K562 (cell line): ENCODE results near the gene YPEL4. TPM values are rescaled to one million over a fixed set of nuclear protein-coding genes. Genes with fewer than 3 reads are reported as not detected.
A peak's percentile ranks its signal among the peaks of the same experiment; 100 is the strongest.

Source experiments
- EHMT2 ChIP-seq: fragments of 450-650 bp; IDR thresholded peaks from 2 replicates; pipeline ENCODE4 v1.6.1; 2018; ENCODE audit warnings: antibody characterized with exemption
- GTF2F1 ChIP-seq: IDR thresholded peaks from 2 replicates; pipeline ENCODE4 v1.6.1; 2011; ENCODE audit warnings: low read depth, low read length, improper control_type of control experiment
- HDAC6 ChIP-seq: IDR thresholded peaks from 2 replicates; pipeline ENCODE4 v1.6.1; 2012; ENCODE audit warnings: low read depth, mild to moderate bottlenecking, control low read depth, inconsistent platforms, low read length, moderate library complexity
- MBD2 ChIP-seq: sonication (generic); IDR thresholded peaks from 2 replicates; pipeline ENCODE4 v1.6.1; 2016; ENCODE audit warnings: low read depth, borderline replicate concordance
- MEF2A ChIP-seq: IDR thresholded peaks from 2 replicates; pipeline ENCODE4 v1.6.1; 2011; ENCODE audit warnings: low read depth, mild to moderate bottlenecking, low read length, moderate library complexity; ENCODE audit not compliant: control insufficient read depth
- NFYB ChIP-seq: IDR thresholded peaks from 2 replicates; pipeline ENCODE4 v1.6.1; 2011; ENCODE audit warnings: mild to moderate bottlenecking, moderate library complexity; ENCODE audit not compliant: insufficient read length; ENCODE audit errors: extremely low read depth
- RBM34 ChIP-seq: fragments of 200-400 bp; formaldehyde crosslinking; IDR thresholded peaks from 2 replicates; pipeline ENCODE4 v1.6.1; 2018; ENCODE audit warnings: low read length, borderline replicate concordance; ENCODE audit not compliant: insufficient read depth
- U2AF2 ChIP-seq: fragments of 200-400 bp; formaldehyde crosslinking; optimal IDR thresholded peaks from 2 replicates; pipeline ENCODE3; 2017; ENCODE audit warnings: low read depth, mild to moderate bottlenecking, low read length
- ZSCAN32 ChIP-seq: fragments of 450-650 bp; formaldehyde crosslinking; IDR thresholded peaks from 2 replicates; pipeline ENCODE4 v1.4.0; 2020; ENCODE audit warnings: mild to moderate bottlenecking, moderate library complexity
- polyA plus RNA-seq, 8 experiments: library from polyadenylated mRNA; depleted of rRNA in 4 of 8; stranded (reverse) in 5 of 8; unstranded in 3 of 8; fragments of >200 nt; fragmentation: Nextera tagmentation in 2 of 8; fragmentation: Illumina TruSeq in 1 of 8; extraction: Ambion mirVana in 2 of 8; extraction: Trizol in 1 of 8; gene quantifications; 2 replicates each; pipeline versions ENCODE4 v1.2.1 to v1.2.3, GENCODE V29; 2011 to 2014; ENCODE audit warnings: inconsistent platforms in 1 of 8, missing spikeins in 1 of 8
- total RNA-seq, 7 experiments: library from RNA; depleted of rRNA in 6 of 7; stranded (reverse); fragments of >200 nt in 6 of 7; fragmentation: Illumina TruSeq in 2 of 7; extraction: Trizol in 2 of 7; gene quantifications; 2 replicates each; pipeline versions ENCODE4 v1.2.1 to v1.2.3, GENCODE V29; 2011 to 2021; ENCODE audit warnings: low replicate concordance in 1 of 7
- TF ChIP-seq, protein P1 (sequence below): fragments of 450-650 bp; conservative IDR thresholded peaks from 2 replicates; pipeline ENCODE4 v1.6.1; 2016; ENCODE audit warnings: missing genetic modification characterization, low read depth, mild to moderate bottlenecking, missing compliant biosample characterization, moderate library complexity
- TF ChIP-seq, protein P2 (sequence below): fragments of 250-450 bp; sonication (Bioruptor Pico); IDR thresholded peaks from 2 replicates; pipeline ENCODE4 v1.9.0; 2021; ENCODE audit warnings: mild to moderate bottlenecking
- TF ChIP-seq, protein P3 (sequence below), 2 experiments: fragments of 450-650 bp; IDR thresholded peaks; 2 replicates each; pipeline ENCODE4 v1.6.1; 2016
- TF ChIP-seq, protein P4 (sequence below): sonication (generic); formaldehyde crosslinking; IDR thresholded peaks from 2 replicates; pipeline ENCODE4 v1.8.1; 2023; ENCODE audit warnings: mild to moderate bottlenecking, missing genetic modification reagents
- TF ChIP-seq, protein P5 (sequence below): fragments of 450-650 bp; IDR thresholded peaks from 2 replicates; pipeline ENCODE4 v1.6.1; 2018; ENCODE audit not compliant: partially characterized antibody
- TF ChIP-seq, protein P6 (sequence below): fragments of 150-350 bp; conservative IDR thresholded peaks from 2 replicates; pipeline ENCODE4 v1.6.1; 2014; ENCODE audit warnings: low read length

YPEL4 gene
- total and polyA plus RNA-seq, 9 of the 15 experiments (the other 6 are each of a cell fraction or from before 2014, with no cell fraction given) = 0.07 to 1.4 (median 0.40) TPM; not detected in 2

DNA sequence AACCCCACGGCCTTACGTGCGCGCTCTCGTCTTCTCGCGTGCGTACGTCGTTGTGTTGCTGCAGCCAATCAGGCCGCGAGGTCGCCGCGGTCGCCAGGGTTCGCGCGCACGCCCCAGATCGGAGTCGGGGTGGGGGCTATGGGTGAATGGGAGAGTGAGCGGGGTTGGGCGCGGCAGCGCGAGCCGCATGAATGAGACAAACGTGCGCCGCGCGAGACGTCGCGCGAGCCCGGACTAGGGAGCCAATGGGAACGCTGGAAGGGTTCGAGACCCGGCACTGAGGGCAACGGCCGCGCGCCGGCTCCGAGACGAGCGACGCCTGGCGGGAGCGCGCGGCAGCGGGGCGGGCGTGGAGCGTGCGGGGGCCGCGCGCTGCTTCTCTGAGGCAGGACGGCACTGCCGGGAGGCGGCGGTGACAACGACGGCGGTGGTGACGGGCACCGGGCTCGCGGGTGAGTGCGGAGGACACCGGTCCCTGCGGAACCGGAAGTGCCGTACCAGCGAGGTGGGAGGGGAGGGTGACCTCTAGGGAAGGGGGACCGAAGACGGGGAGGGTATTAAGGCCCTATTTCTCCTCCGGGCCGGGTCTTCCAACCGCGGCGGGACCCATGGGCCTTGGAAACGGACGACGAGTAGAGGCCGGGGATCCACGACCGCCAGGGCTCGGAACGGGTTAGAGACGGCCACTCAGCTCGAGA, 18.2 kb upstream of the YPEL4 start, which contains the start of gene ZDHHC5 (continued):
- TF ChIP-seq, protein P1, sequence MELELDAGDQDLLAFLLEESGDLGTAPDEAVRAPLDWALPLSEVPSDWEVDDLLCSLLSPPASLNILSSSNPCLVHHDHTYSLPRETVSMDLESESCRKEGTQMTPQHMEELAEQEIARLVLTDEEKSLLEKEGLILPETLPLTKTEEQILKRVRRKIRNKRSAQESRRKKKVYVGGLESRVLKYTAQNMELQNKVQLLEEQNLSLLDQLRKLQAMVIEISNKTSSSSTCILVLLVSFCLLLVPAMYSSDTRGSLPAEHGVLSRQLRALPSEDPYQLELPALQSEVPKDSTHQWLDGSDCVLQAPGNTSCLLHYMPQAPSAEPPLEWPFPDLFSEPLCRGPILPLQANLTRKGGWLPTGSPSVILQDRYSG = no peak
- TF ChIP-seq MEF2A (no peak), EHMT2 (no peak), GTF2F1 (no peak), NFYB (peak; percentile 32), RBM34 (no peak), ZSCAN32 (CRISPR knock-in tag) (no peak), U2AF2 (no peak), MBD2 (no peak), HDAC6 (no peak)
- TF ChIP-seq, protein P2, sequence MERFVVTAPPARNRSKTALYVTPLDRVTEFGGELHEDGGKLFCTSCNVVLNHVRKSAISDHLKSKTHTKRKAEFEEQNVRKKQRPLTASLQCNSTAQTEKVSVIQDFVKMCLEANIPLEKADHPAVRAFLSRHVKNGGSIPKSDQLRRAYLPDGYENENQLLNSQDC (CRISPR knock-in tag) = no peak
- TF ChIP-seq, protein P3, sequence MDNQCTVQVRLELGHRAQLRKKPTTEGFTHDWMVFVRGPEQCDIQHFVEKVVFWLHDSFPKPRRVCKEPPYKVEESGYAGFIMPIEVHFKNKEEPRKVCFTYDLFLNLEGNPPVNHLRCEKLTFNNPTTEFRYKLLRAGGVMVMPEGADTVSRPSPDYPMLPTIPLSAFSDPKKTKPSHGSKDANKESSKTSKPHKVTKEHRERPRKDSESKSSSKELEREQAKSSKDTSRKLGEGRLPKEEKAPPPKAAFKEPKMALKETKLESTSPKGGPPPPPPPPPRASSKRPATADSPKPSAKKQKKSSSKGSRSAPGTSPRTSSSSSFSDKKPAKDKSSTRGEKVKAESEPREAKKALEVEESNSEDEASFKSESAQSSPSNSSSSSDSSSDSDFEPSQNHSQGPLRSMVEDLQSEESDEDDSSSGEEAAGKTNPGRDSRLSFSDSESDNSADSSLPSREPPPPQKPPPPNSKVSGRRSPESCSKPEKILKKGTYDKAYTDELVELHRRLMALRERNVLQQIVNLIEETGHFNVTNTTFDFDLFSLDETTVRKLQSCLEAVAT (IDR thresholded peaks at IDR 0.05) = peak in 1 of 2 experiments; percentile 29; a peak in 2 of 4 replicates
- TF ChIP-seq, protein P4, sequence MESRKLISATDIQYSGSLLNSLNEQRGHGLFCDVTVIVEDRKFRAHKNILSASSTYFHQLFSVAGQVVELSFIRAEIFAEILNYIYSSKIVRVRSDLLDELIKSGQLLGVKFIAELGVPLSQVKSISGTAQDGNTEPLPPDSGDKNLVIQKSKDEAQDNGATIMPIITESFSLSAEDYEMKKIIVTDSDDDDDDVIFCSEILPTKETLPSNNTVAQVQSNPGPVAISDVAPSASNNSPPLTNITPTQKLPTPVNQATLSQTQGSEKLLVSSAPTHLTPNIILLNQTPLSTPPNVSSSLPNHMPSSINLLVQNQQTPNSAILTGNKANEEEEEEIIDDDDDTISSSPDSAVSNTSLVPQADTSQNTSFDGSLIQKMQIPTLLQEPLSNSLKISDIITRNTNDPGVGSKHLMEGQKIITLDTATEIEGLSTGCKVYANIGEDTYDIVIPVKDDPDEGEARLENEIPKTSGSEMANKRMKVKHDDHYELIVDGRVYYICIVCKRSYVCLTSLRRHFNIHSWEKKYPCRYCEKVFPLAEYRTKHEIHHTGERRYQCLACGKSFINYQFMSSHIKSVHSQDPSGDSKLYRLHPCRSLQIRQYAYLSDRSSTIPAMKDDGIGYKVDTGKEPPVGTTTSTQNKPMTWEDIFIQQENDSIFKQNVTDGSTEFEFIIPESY = peak; percentile 26; the same call in 1 of the 2 replicates
- TF ChIP-seq, protein P5, sequence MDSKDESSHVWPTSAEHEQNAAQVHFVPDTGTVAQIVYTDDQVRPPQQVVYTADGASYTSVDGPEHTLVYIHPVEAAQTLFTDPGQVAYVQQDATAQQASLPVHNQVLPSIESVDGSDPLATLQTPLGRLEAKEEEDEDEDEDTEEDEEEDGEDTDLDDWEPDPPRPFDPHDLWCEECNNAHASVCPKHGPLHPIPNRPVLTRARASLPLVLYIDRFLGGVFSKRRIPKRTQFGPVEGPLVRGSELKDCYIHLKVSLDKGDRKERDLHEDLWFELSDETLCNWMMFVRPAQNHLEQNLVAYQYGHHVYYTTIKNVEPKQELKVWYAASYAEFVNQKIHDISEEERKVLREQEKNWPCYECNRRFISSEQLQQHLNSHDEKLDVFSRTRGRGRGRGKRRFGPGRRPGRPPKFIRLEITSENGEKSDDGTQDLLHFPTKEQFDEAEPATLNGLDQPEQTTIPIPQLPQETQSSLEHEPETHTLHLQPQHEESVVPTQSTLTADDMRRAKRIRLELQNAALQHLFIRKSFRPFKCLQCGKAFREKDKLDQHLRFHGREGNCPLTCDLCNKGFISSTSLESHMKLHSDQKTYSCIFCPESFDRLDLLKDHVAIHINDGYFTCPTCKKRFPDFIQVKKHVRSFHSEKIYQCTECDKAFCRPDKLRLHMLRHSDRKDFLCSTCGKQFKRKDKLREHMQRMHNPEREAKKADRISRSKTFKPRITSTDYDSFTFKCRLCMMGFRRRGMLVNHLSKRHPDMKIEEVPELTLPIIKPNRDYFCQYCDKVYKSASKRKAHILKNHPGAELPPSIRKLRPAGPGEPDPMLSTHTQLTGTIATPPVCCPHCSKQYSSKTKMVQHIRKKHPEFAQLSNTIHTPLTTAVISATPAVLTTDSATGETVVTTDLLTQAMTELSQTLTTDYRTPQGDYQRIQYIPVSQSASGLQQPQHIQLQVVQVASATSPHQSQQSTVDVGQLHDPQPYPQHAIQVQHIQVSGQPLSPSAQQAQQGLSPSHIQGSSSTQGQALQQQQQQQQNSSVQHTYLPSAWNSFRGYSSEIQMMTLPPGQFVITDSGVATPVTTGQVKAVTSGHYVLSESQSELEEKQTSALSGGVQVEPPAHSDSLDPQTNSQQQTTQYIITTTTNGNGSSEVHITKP = no peak
- TF ChIP-seq, protein P6, sequence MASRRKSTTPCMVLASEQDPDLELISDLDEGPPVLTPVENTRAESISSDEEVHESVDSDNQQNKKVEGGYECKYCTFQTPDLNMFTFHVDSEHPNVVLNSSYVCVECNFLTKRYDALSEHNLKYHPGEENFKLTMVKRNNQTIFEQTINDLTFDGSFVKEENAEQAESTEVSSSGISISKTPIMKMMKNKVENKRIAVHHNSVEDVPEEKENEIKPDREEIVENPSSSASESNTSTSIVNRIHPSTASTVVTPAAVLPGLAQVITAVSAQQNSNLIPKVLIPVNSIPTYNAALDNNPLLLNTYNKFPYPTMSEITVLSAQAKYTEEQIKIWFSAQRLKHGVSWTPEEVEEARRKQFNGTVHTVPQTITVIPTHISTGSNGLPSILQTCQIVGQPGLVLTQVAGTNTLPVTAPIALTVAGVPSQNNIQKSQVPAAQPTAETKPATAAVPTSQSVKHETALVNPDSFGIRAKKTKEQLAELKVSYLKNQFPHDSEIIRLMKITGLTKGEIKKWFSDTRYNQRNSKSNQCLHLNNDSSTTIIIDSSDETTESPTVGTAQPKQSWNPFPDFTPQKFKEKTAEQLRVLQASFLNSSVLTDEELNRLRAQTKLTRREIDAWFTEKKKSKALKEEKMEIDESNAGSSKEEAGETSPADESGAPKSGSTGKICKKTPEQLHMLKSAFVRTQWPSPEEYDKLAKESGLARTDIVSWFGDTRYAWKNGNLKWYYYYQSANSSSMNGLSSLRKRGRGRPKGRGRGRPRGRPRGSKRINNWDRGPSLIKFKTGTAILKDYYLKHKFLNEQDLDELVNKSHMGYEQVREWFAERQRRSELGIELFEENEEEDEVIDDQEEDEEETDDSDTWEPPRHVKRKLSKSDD = no peak
